Activated T-helper 2 cell treated with anti-CD3 and anti-CD28 coated beads, Interferon-gamma antibody, Interleukin-2, Interleukin-4, amounts not matched to agents 10 μg/mL and 5 μg/mL and 100 μg/mL, durations not matched to agents 14 hours and 24 hours and 36 hours (primary cell): ENCODE measurements around the gene NALF2. TPM values are rescaled to one million over a fixed set of nuclear protein-coding genes. Genes with fewer than 3 reads are reported as not detected.

Experiments
- DNase-seq: peaks from one replicate; pipeline ENCODE4 v3.0.0; 2021; ENCODE audit warnings: low spot score
- H3K27ac Mint-ChIP-seq: one replicate; pipeline ENCODE4 v1.8.0; 2021; ENCODE audit warnings: mixed read lengths
- H3K27me3 Mint-ChIP-seq: one replicate; pipeline ENCODE4 v1.8.0; 2021; ENCODE audit warnings: low read depth, mixed read lengths
- H3K36me3 Mint-ChIP-seq: one replicate; pipeline ENCODE4 v1.8.0; 2021; ENCODE audit warnings: low read depth, mixed read lengths
- H3K4me1 Mint-ChIP-seq: one replicate; pipeline ENCODE4 v1.8.0; 2021; ENCODE audit warnings: low read depth, mixed read lengths
- H3K4me3 Mint-ChIP-seq: one replicate; pipeline ENCODE4 v1.8.0; 2021; ENCODE audit warnings: low read depth, mild to moderate bottlenecking, moderate library complexity, mixed read lengths
- H3K9me3 Mint-ChIP-seq: one replicate; pipeline ENCODE4 v1.8.0; 2021; ENCODE audit warnings: mixed read lengths
- intact Hi-C: fragments of 100-400 bp; cut with micrococcal nuclease; formaldehyde crosslinking; loops from one replicate; pipeline ENCODE4 v1.15.1; 2023
- total RNA-seq: library from RNA; stranded (reverse); gene quantifications from 2 replicates; pipeline ENCODE4 v1.2.3, GENCODE V29; 2022

Gene NALF2
- total RNA-seq = 0.25 and 0.37 TPM in 2 replicates

- intact Hi-C loops = loop anchor here (5.0 kb wide), 1 partner anchor 113 kb away; the partner anchor contains the start of gene EDA
- H3K4me3 Mint-ChIP-seq = peak within 1 kb of the TSS; percentile 65
- no peaks in the 10 kb centered on the region for H3K36me3 Mint-ChIP-seq
- H3K27me3 Mint-ChIP-seq = peaks cover 17% of the 10 kb centered on the region
- no peaks in the 10 kb centered on the region for H3K9me3 Mint-ChIP-seq
- no peak within 1 kb of the TSS for H3K27ac Mint-ChIP-seq
- no peaks in the 10 kb centered on the region for H3K4me1 Mint-ChIP-seq
- DNase-seq = peak; percentile 16
Observed at GRCh38 chrX:69503782-69504625, at the start of gene NALF2. NALF2 (plus strand) TSS chrX:69504326; CDS start chrX:69505283, 957 bp downstream.

- Mint-ChIP-seq H3K4me3 (no peak overlapping the region), H3K27me3 (no peaks in the 10 kb centered on the region), H3K27ac (no peak overlapping the region), H3K9me3 (no peaks in the 10 kb centered on the region), H3K4me1 (no peaks in the 10 kb centered on the region), H3K36me3 (no peaks in the 10 kb centered on the region)
- no peak for DNase-seq
- intact Hi-C loops = no loop called here
Observed at GRCh38 chrX:69457756-69458155, 46.4 kb upstream of the NALF2 start.

- Mint-ChIP-seq H3K4me3 (no peak overlapping the region), H3K27me3 (no peaks in the 10 kb centered on the region), H3K27ac (no peak overlapping the region), H3K9me3 (no peaks in the 10 kb centered on the region), H3K4me1 (no peaks in the 10 kb centered on the region), H3K36me3 (no peaks in the 10 kb centered on the region)
- intact Hi-C loops = no loop called here
- DNase-seq = no peak
Observed at GRCh38 chrX:69466546-69466945, 37.6 kb upstream of the NALF2 start.

GRCh38 chrX:69469975-69470374 lies 34.2 kb upstream of the NALF2 start:
- intact Hi-C loops = no loop called here
- no peak overlapping the region for H3K4me3 Mint-ChIP-seq
- no peaks in the 10 kb centered on the region for H3K27me3 Mint-ChIP-seq

GRCh38 chrX:69489625-69490024 lies 14.5 kb upstream of the NALF2 start:
- H3K27ac Mint-ChIP-seq = no peak overlapping the region
- DNase-seq = no peak
- peaks cover 3% of the 10 kb centered on the region for H3K27me3 Mint-ChIP-seq
- H3K36me3 Mint-ChIP-seq = no peaks in the 10 kb centered on the region
- intact Hi-C loops = loop anchor here (5.0 kb wide), 1 partner anchor 608 kb away; no protein-coding TSS in a partner anchor
- no peaks in the 10 kb centered on the region for H3K4me1 Mint-ChIP-seq
- H3K9me3 Mint-ChIP-seq = no peaks in the 10 kb centered on the region
- no peak overlapping the region for H3K4me3 Mint-ChIP-seq

More at GRCh38 chrX:69469975-69470374, 34.2 kb upstream of the NALF2 start:
- no peaks in the 10 kb centered on the region for H3K4me1 Mint-ChIP-seq
- no peak for DNase-seq
- H3K9me3 Mint-ChIP-seq = no peaks in the 10 kb centered on the region
- no peaks in the 10 kb centered on the region for H3K36me3 Mint-ChIP-seq
- H3K27ac Mint-ChIP-seq = no peak overlapping the region

- no peak for DNase-seq
- H3K27me3 Mint-ChIP-seq = peaks cover 3% of the 10 kb centered on the region
- no peaks in the 10 kb centered on the region for H3K36me3 Mint-ChIP-seq
- H3K4me3 Mint-ChIP-seq = no peak overlapping the region
- no peak overlapping the region for H3K27ac Mint-ChIP-seq
- intact Hi-C loops = loop anchor here (5.0 kb wide), 1 partner anchor 604 kb away; no protein-coding TSS in a partner anchor
- H3K4me1 Mint-ChIP-seq = no peaks in the 10 kb centered on the region
- H3K9me3 Mint-ChIP-seq = no peaks in the 10 kb centered on the region
Observed at GRCh38 chrX:69493193-69493592, 10.9 kb upstream of the NALF2 start.

GRCh38 chrX:69493766-69494165 lies 10.4 kb upstream of the NALF2 start:
- DNase-seq = no peak
- Mint-ChIP-seq H3K4me3 (no peak overlapping the region), H3K9me3 (no peaks in the 10 kb centered on the region), H3K4me1 (no peaks in the 10 kb centered on the region), H3K27me3 (peaks cover 3% of the 10 kb centered on the region), H3K36me3 (no peaks in the 10 kb centered on the region), H3K27ac (no peak overlapping the region)
- intact Hi-C loops = loop anchor here (5.0 kb wide), 1 partner anchor 604 kb away; no protein-coding TSS in a partner anchor

GRCh38 chrX:69496183-69496582 lies 7.9 kb upstream of the NALF2 start:
- H3K4me3 Mint-ChIP-seq = no peak overlapping the region
- intact Hi-C loops = no loop called here
- H3K27ac Mint-ChIP-seq = no peak overlapping the region
- H3K36me3 Mint-ChIP-seq = no peaks in the 10 kb centered on the region
- H3K4me1 Mint-ChIP-seq = no peaks in the 10 kb centered on the region
- H3K9me3 Mint-ChIP-seq = no peaks in the 10 kb centered on the region
- DNase-seq = no peak
- H3K27me3 Mint-ChIP-seq = peaks cover 3% of the 10 kb centered on the region

GRCh38 chrX:69501429-69501828 lies 2.7 kb upstream of the NALF2 start:
- no peaks in the 10 kb centered on the region for H3K4me1 Mint-ChIP-seq
- H3K27ac Mint-ChIP-seq = no peak overlapping the region
- DNase-seq = no peak
- no peak overlapping the region for H3K4me3 Mint-ChIP-seq
- intact Hi-C loops = loop anchor here (5.0 kb wide), 1 partner anchor 116 kb away; the partner anchor contains the start of gene EDA
- H3K9me3 Mint-ChIP-seq = no peaks in the 10 kb centered on the region
- no peaks in the 10 kb centered on the region for H3K36me3 Mint-ChIP-seq
- peaks cover 7% of the 10 kb centered on the region for H3K27me3 Mint-ChIP-seq

- no peak for DNase-seq
- Mint-ChIP-seq H3K27me3 (peaks cover 12% of the 10 kb centered on the region), H3K4me3 (no peak overlapping the region), H3K27ac (no peak overlapping the region), H3K9me3 (no peaks in the 10 kb centered on the region), H3K36me3 (no peaks in the 10 kb centered on the region), H3K4me1 (no peaks in the 10 kb centered on the region)
- intact Hi-C loops = loop anchor here (5.0 kb wide), 1 partner anchor 114 kb away; the partner anchor contains the start of gene EDA
Observed at GRCh38 chrX:69503228-69503781, 821 bp upstream of the NALF2 start.

GRCh38 chrX:69504626-69505612 lies 793 bp downstream of the NALF2 start:
- DNase-seq = no peak
- Mint-ChIP-seq H3K27ac (no peak overlapping the region), H3K4me1 (no peaks in the 10 kb centered on the region), H3K9me3 (no peaks in the 10 kb centered on the region), H3K4me3 (no peak overlapping the region), H3K36me3 (no peaks in the 10 kb centered on the region), H3K27me3 (peaks cover 17% of the 10 kb centered on the region)
- intact Hi-C loops = loop anchor here (5.0 kb wide), 1 partner anchor 112 kb away; the partner anchor contains the start of gene EDA
